Endothelial cell of umbilical vein (primary cell): ENCODE results near the gene PDCD6IP. TPM values are rescaled to one million over a fixed set of nuclear protein-coding genes. Genes with fewer than 3 reads are reported as not detected.

ENCODE experiments used
- BruUV-seq: library from RNA; stranded (reverse); fragments of 400-500 nt; replicated peaks from 2 replicates; lab custom pipeline; 2021; lab: Mats Ljungman, UMichigan
- CTCF ChIA-PET: fragments of 300-600, 350-600 bp; sonication (Branson Sonifier 250); formaldehyde crosslinking; loops from one replicate; lab custom pipeline; 2021; ENCODE audit warnings: antibody characterized with exemption, inconsistent platforms; lab: Charles Lee
- POLR2A ChIA-PET: fragments of 300-600, 350-600 bp; sonication (Branson Sonifier 250); formaldehyde crosslinking; loops from one replicate; lab custom pipeline; 2021; ENCODE audit warnings: antibody characterized with exemption, inconsistent platforms; lab: Charles Lee
- DNase-seq: peaks from one replicate; pipeline ENCODE4 v3.0.0-alpha.2; 2011; ENCODE audit warnings: low read depth, low spot score
- FAIRE-seq: peaks from 2 replicates; lab custom pipeline; 2011; peaks lifted over from hg19 to GRCh38; lab: Jason Lieb, UNC
- H2AFZ ChIP-seq: 2 replicates; pipeline ENCODE4 v1.6.0; 2012; ENCODE audit warnings: low read depth, low read length, control low read depth, inconsistent platforms
- H3K27ac ChIP-seq: 2 replicates; pipeline ENCODE4 v1.5.1; 2011; ENCODE audit warnings: low read depth, mild to moderate bottlenecking, control low read depth, low read length, moderate library complexity; ENCODE audit not compliant: insufficient read depth
- H3K27me3 ChIP-seq, 2 experiments: 2 replicates each; pipeline versions ENCODE4 v1.6.0 to v1.6.1; 2011; ENCODE audit warnings: low read length in 2 of 2, mixed read lengths in 1 of 2; ENCODE audit not compliant: control insufficient read depth in 2 of 2, insufficient read depth in 2 of 2
- H3K36me3 ChIP-seq, 2 experiments: 2 replicates in 1 of 2; 3 replicates in 1 of 2; pipeline ENCODE4 v1.5.1; 2011; ENCODE audit warnings: low read length in 2 of 2, mild to moderate bottlenecking in 1 of 2, moderate library complexity in 1 of 2; ENCODE audit not compliant: control insufficient read depth in 2 of 2, insufficient read depth in 2 of 2; ENCODE audit errors: extremely low read depth in 1 of 2
- H3K4me1 ChIP-seq: 3 replicates; pipeline ENCODE4 v1.5.1; 2011; ENCODE audit warnings: mild to moderate bottlenecking, low read length; ENCODE audit not compliant: control insufficient read depth, insufficient read depth; ENCODE audit errors: extremely low read depth
- H3K4me2 ChIP-seq: 2 replicates; pipeline ENCODE4 v1.6.1; 2011; ENCODE audit warnings: low read length, control low read depth, mixed read lengths; ENCODE audit not compliant: insufficient read depth
- H3K4me3 ChIP-seq, 3 experiments: fragments of 200-600 bp in 1 of 3; sonication (generic), shearing (Covaris generic) in 1 of 3; replicated peaks in 1 of 3; 2 replicates each; pipeline ENCODE4 v1.5.1; 2011 to 2016; ENCODE audit warnings: control low read depth in 3 of 3, low read length in 3 of 3, mild to moderate bottlenecking in 2 of 3, inconsistent platforms in 1 of 3, low read depth in 1 of 3, moderate library complexity in 1 of 3; ENCODE audit not compliant: insufficient read depth in 1 of 3
- H3K79me2 ChIP-seq: 2 replicates; pipeline ENCODE4 v1.6.0; 2012; ENCODE audit warnings: low read length, inconsistent platforms; ENCODE audit not compliant: control insufficient read depth, insufficient read depth
- H3K9ac ChIP-seq: replicated peaks from 2 replicates; pipeline ENCODE3; 2011; ENCODE audit warnings: low read length, control low read depth; ENCODE audit not compliant: insufficient read depth; ENCODE audit errors: extremely low read depth
- H3K9me1 ChIP-seq: replicated peaks from 3 replicates; pipeline ENCODE4 v1.6.0; 2011; ENCODE audit warnings: mild to moderate bottlenecking, low read length; ENCODE audit not compliant: control insufficient read depth, insufficient read depth; ENCODE audit errors: extremely low read depth
- H3K9me3 ChIP-seq: replicated peaks from 2 replicates; pipeline ENCODE4 v1.5.1; 2012; ENCODE audit warnings: low read length, inconsistent platforms; ENCODE audit not compliant: control insufficient read depth, insufficient read depth
- H4K20me1 ChIP-seq: replicated peaks from 2 replicates; pipeline ENCODE3; 2011; ENCODE audit warnings: mild to moderate bottlenecking, low read length; ENCODE audit not compliant: control insufficient read depth, insufficient read depth; ENCODE audit errors: extremely low read depth
- EZH2 ChIP-seq: IDR thresholded peaks from 2 replicates; pipeline ENCODE4 v1.6.1; 2012; ENCODE audit warnings: borderline replicate concordance, low read depth, mild to moderate bottlenecking, moderate library complexity, low read length, inconsistent platforms; ENCODE audit not compliant: severe bottlenecking
- FOS ChIP-seq: IDR thresholded peaks from 2 replicates; pipeline ENCODE4 v1.6.1; 2011; ENCODE audit warnings: mild to moderate bottlenecking, low read length, moderate library complexity, borderline replicate concordance; ENCODE audit not compliant: insufficient read depth
- GATA2 ChIP-seq: IDR thresholded peaks from 2 replicates; pipeline ENCODE4 v1.7.0; 2011; ENCODE audit warnings: low read depth, mild to moderate bottlenecking, moderate library complexity, mixed read lengths, low read length; ENCODE audit not compliant: insufficient read length, insufficient read depth
- JUN ChIP-seq: IDR thresholded peaks from 2 replicates; pipeline ENCODE4 v1.6.1; 2011; ENCODE audit warnings: borderline replicate concordance, low read depth; ENCODE audit not compliant: insufficient read length, insufficient read depth
- MAX ChIP-seq: IDR thresholded peaks from 2 replicates; pipeline ENCODE4 v1.6.1; 2011; ENCODE audit not compliant: insufficient read depth, insufficient read length
- MYC ChIP-seq: IDR thresholded peaks from one replicate; pipeline ENCODE4 v1.6.1; 2011; ENCODE audit warnings: mild to moderate bottlenecking, low read depth, low read length
- POLR2A ChIP-seq: IDR thresholded peaks from 2 replicates; pipeline ENCODE4 v1.6.1; 2012; ENCODE audit warnings: low read depth, mild to moderate bottlenecking, control low read depth, low read length
- POLR2AphosphoS5 ChIP-seq: IDR thresholded peaks from 2 replicates; pipeline ENCODE4 v1.6.1; 2012; ENCODE audit warnings: low read depth, mild to moderate bottlenecking, control low read depth, low read length, moderate library complexity; ENCODE audit not compliant: insufficient read depth
- dilution Hi-C: fragments of 300-500 bp; cut with MboI; formaldehyde crosslinking; loops from one replicate; pipeline ENCODE4 v1.15.0; 2019; ENCODE audit warnings: low sequenced_read_pairs; ENCODE audit not compliant: extremely low pct_ligation_motif_present
- intact Hi-C: fragments of 100-400 bp; cut with micrococcal nuclease; formaldehyde crosslinking; loops from one replicate; pipeline ENCODE4 v1.10.0; 2022
- polyA plus RNA-seq, 4 experiments: library from polyadenylated mRNA; depleted of rRNA in 3 of 4; stranded (reverse) in 3 of 4; unstranded in 1 of 4; fragments of >200 nt; gene quantifications; 2 replicates each; pipeline versions ENCODE4 v1.2.1 to v1.2.3, GENCODE V29; 2011 to 2012; ENCODE audit warnings: missing spikeins in 1 of 4
- total RNA-seq: library from RNA; stranded (reverse); gene quantifications from 2 replicates; pipeline ENCODE4 v1.2.3, GENCODE V29; 2021
- TF ChIP-seq, protein P1 (sequence below), 2 donors: IDR thresholded peaks; 1 replicate in 1 of 2; 2 replicates in 1 of 2; pipeline ENCODE4 v1.5.1; 2011; ENCODE audit warnings: low read length in 2 of 2, mild to moderate bottlenecking in 2 of 2, moderate library complexity in 2 of 2, control low read depth in 1 of 2, inconsistent platforms in 1 of 2, low read depth in 1 of 2; ENCODE audit not compliant: insufficient read depth in 1 of 2; ENCODE audit errors: extremely low read depth in 1 of 2

Gene PDCD6IP
- total and polyA plus RNA-seq, 2 donors (not counting 3 experiments of a cell fraction or from before 2014, with no cell fraction given) = 106 to 265 TPM

GRCh38 chr3:33882296-33882695 is 83.9 kb downstream of the PDCD6IP start:
- no peak for TF ChIP-seq POLR2A
- no peak for TF ChIP-seq GATA2
- TF ChIP-seq, protein P1, sequence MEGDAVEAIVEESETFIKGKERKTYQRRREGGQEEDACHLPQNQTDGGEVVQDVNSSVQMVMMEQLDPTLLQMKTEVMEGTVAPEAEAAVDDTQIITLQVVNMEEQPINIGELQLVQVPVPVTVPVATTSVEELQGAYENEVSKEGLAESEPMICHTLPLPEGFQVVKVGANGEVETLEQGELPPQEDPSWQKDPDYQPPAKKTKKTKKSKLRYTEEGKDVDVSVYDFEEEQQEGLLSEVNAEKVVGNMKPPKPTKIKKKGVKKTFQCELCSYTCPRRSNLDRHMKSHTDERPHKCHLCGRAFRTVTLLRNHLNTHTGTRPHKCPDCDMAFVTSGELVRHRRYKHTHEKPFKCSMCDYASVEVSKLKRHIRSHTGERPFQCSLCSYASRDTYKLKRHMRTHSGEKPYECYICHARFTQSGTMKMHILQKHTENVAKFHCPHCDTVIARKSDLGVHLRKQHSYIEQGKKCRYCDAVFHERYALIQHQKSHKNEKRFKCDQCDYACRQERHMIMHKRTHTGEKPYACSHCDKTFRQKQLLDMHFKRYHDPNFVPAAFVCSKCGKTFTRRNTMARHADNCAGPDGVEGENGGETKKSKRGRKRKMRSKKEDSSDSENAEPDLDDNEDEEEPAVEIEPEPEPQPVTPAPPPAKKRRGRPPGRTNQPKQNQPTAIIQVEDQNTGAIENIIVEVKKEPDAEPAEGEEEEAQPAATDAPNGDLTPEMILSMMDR (IDR thresholded peaks at IDR 0.05; ENCODE audit: extremely low read depth in 1 of 2, insufficient read depth in 1 of 2, low read depth in 1 of 2, low read length in 2 of 2) = no peak
- no peak for TF ChIP-seq JUN
- no peak for TF ChIP-seq FOS
- no peak for TF ChIP-seq POLR2AphosphoS5
- no peak for TF ChIP-seq MYC
- no peak for TF ChIP-seq EZH2
- no peak for TF ChIP-seq MAX
- H3K9me3 ChIP-seq = no peaks in the 10 kb centered on the region
- peaks cover 0 to 7% of the 10 kb centered on the region in 2 experiments for H3K27me3 ChIP-seq
- intact Hi-C loops = loop anchor here (2.0 kb wide), 2 partner anchors 225 to 379 kb away; no protein-coding TSS in a partner anchor
- no peak overlapping the region for H3K4me3 ChIP-seq
- no peaks in the 10 kb centered on the region for H3K79me2 ChIP-seq
- no peak for FAIRE-seq
- H3K27ac ChIP-seq = no peak overlapping the region
- dilution Hi-C loops = no loop called here
- ChIA-PET CTCF (interaction anchor here (1.2 to 6.0 kb wide), 7 partner anchors 20 to 1431 kb away, joined by 3 to 203 read pairs (median 7); no protein-coding TSS in a partner anchor), POLR2A (no interaction called here)
- BruUV-seq = no TSS peak
- no peaks in the 10 kb centered on the region for H3K4me1 ChIP-seq
- no peaks in the 10 kb centered on the region for H4K20me1 ChIP-seq
- H3K9ac ChIP-seq = no peak overlapping the region
- H3K9me1 ChIP-seq = no peaks in the 10 kb centered on the region
- H3K36me3 ChIP-seq = no peaks in the 10 kb centered on the region
- no peak overlapping the region for H2AFZ ChIP-seq
- no peak overlapping the region for H3K4me2 ChIP-seq
- DNase-seq = no peak
